GM18526 (cell line): Measurements from ENCODE around the gene FITM1.

ENCODE experiments used
- POLR2A ChIP-seq: IDR thresholded peaks from 3 replicates; pipeline ENCODE4 v1.6.1; 2011; ENCODE audit not compliant: insufficient read length; ENCODE audit errors: extremely low read depth

FITM1 gene

DNA sequence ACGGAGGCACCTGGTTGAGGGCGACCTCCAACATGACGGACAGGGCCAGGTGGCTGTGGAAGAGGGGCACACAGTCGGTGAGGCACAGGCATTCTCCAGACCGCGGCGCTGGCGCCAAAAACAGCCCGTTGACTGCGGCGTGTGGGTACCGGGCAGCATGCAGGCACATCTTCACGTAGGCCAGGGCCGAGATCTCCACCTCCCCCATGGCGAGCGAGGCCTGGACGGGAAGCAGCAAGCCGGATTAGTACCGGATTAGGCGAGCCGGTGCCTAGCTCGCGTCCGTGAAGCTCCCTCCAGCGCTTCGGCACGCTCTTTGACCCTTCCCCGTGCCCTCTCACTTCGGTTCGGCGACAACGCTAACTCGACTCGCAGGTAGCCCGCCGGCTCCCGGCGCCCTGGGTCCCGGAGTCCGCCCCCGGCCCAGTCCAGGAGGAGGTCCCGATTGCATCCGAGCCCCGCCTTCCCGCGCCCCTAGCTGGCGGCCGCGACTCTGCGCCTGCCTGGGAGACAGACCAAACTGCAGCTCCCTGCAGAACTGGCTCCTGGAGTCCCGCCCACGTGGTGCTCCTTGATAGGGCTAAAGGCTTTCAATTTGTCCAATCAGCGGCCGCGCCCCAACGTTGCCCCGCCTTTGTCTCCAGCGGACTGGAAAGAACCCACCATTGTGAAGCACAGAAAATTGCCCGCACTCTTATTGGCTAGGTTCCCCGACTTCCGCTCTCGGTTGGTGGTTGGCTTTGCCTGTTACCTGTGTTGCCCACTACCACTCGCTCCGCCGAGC lies 10.8 kb downstream of the FITM1 start, which contains the start of gene EMC9:
EMC9 (minus strand) TSS at position 495 of the 784 bp plus-strand sequence; CDS start at position 208, 287 bp downstream.
- TF ChIP-seq POLR2A, result peak; percentile 87

DNA sequence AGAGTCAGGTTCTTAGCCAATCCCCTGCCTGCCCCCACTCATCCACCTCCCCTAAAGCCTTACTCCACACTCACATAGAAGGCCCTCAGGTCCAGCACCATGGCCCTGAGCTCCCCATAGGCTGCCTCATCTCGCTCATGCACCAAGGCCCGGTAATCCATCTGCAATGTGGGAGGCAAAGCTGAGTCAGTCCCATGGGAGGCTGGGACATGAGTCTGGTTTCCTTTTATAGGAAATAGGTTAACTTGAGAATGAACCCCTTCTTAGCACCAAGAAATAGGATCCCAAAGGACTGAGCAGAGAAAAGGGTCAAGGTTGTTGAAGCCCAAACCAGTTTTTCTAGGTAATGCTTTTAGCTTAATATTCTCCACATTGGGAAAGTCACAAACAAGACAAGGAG lies 13.1 kb downstream of the FITM1 start:
- no peak for TF ChIP-seq POLR2A

DNA sequence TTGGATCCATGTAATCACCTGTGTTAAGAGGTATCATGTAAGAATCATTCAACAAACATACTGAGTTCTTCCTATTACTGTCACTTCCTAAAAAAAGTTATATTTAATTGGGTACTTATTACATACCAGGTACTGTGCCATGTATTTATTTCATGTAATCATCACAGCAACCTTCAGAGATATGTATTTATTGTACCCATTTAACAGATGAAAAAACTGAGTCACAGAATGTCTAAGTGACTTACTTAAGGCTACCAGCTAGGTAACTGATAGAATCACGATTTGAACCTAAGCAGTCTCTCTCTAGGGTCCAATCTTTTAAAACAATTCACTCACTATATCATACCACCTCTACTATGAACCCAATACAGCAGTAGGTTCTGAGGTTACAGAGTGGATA lies 14.0 kb downstream of the FITM1 start:
- TF ChIP-seq POLR2A, result no peak

DNA sequence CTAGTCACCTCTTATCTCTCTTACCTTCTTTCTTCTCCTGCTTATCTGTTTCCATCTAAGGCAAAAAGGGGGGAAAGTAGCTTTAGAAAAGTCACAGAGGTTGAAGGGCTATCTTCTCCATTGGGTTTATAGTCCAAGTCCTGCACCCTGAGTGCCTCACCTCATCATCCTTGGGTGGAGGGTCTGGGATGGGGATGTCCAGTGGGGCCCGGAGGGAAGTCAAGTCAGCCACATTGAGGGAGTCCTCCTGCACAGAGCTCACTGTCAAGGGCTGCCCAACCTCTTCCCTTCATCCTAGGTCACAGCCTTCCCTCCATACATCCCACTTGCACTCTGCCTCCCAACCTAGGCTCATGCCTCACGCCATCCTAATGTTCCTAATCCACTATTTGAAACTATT lies 14.8 kb downstream of the FITM1 start:
- no peak for TF ChIP-seq POLR2A

DNA sequence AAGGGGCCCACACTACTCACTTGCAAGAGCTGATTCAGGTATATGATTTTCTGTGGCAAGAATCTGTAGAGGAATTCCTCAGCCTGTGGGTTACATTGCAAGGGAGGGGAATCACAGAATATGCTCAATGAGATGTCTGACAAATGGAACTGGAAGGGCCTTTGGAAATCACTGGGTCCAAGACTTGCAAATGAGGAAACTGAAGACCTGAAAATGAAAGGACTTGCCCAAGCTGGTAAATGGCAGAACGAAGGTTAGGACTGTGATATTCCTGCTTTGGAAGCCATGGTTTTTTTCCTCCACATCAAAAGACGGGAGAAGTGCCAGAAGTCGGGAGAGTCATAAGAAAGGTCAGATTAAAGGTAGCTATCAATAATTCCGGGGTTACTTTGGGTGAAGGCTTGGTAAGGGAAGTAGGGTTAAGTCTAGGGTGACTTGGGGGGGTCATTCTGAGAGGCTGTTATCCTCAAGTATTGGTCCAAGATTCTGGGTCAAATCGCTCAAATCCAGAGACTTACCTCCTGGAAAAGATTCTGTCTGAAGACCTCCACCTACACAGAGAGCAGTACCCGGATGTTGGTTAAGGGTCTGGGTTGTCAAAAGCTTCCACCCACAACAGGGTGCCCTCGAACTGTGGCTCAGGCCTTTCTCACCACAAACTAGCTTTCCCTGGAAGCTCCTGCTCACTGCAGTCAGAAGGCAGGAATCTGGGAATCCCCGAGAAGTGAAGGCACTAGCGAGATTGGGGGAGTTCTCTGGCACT lies 15.4 kb downstream of the FITM1 start:
- no peak for TF ChIP-seq POLR2A

DNA sequence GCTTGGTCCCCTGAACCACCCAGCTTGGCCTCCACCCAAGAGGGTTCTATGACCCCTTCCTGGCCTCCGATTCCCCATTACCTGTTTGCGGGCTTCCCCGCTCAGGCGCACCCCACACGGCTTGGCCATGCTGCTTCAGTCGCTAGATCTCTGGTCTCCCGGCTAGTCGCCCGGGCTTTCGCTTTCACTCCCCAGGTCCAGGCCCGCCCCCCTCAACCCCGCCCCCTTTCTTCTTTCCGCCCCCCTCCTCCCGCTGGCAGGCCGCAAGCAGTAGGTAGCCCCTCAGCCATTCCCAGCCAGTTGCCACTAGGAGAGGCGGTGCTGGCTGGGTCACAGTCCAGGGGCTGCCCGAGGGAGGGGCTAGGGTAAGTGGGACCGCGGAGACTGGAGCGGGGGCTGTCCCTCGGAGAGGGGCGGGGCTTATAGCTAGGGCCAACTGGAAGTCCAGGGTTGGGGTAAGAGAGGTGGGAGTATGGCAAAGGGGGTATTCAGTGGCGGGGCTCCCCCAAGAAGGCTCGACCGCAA lies 16.1 kb downstream of the FITM1 start, which contains the start of gene PSME2:
PSME2 (minus strand) TSS at position 158 of the 525 bp plus-strand sequence; CDS start at position 129, 29 bp downstream.
- TF ChIP-seq POLR2A, result peak; percentile 82

DNA sequence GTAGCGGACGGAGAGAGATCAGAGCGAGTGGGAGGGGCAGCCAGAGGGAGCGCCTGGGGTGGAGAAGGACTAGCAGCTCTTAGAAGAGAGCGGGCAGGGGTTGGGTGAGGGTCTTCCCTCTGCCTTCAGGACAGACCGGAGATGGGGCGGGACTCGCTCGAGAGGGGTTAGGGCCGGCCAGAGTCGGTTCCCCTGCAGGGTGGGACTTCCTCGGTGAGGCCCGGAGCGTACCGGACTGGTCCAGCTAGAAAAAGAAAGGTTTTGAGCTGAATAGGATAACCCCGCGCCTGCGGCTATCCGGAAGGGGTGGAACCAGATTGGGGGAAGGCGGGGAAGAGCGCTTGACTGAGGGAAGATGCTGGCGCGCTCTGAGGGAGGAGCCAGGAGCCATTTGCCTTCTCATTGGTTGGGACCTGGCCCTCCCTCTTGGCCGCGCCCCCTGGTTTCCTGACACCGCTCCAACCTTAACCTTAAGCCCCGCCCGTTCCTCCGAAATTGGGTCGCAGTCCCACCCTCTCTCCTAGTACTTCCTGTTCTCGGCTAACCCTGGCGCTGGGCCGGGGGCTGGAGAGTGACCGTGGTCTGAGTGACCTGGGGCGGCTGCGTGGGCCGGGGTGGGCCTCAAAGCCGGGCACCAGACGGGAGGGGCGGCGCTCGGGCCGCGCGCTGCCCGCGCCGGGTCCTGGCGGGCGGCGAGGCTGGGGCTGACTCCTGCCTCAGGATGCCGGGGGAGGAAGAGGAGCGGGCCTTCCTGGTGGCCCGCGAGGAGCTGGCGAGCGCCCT lies 16.7 kb downstream of the FITM1 start, which contains the start of gene RNF31:
RNF31 (plus strand) TSS at position 521 of the 783 bp plus-strand sequence; CDS start at position 722, 201 bp downstream.
- peak; percentile 72 for TF ChIP-seq POLR2A

DNA sequence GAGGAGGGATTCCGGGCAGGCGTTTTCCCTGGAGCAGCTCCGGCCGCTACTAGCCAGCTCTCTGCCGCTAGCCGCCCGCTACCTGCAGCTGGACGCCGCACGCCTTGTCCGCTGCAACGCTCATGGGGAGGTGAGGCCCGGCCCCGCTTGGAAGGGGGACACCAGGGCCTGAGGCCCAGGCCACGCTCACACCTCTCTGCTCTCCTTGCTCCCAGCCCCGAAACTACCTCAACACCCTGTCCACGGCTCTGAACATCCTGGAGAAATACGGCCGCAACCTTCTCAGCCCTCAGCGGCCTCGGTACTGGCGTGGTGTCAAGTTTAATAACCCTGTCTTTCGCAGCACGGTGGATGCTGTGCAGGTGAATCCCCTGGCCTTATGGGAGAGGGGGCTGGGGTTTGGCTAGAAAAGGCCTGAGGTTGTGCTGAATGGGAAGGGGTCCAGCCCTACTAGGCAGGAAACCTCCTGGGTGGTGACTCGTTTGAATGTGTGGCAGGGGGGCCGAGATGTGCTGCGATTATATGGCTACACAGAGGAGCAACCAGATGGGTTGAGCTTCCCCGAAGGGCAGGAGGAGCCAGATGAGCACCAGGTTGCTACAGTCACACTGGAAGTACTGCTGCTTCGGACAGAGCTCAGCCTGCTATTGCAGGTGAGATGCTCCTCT lies 17.4 kb downstream of the FITM1 start:
- no peak for TF ChIP-seq POLR2A

DNA sequence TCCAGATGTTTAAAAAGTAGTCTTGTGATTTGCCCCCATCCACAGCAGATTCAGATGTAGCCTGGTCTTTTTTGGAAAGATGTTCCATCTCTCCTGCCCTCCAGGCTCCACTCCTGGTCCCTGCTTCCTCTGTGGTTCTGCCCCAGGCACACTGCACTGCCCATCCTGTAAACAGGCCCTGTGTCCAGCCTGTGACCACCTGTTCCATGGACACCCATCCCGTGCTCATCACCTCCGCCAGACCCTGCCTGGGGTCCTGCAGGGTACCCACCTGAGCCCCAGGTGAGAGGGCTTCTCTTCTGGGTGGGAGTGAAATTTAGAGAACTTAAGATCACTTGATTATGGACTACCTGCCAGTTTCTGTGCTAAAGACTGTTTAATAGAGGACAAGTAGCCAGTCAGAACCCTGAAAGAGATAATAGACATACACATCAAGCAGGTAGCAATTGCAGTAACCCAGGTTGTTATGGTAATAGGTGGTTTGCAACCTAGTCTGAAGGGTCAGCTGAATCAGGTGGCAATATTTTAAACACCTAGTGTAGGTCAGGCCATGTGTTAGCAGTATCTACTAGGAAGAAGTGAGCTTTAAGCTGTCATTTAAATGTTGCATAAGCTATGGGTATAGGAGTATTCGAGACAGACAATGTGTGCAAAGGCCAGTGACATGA lies 19.0 kb downstream of the FITM1 start:
- TF ChIP-seq POLR2A, result no peak

DNA sequence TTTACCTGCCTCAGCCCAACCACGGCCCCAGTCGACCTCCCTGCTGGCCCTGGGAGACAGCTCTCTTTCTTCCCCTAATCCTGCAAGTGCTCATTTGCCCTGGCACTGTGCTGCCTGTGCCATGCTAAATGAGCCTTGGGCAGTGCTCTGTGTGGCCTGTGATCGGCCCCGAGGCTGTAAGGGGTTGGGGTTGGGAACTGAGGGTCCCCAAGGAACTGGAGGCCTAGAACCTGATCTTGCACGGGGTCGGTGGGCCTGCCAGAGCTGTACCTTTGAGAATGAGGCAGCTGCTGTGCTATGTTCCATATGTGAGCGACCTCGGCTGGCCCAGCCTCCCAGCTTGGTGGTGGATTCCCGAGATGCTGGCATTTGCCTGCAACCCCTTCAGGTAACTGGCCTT lies 19.6 kb downstream of the FITM1 start:
- TF ChIP-seq POLR2A, result no peak

DNA sequence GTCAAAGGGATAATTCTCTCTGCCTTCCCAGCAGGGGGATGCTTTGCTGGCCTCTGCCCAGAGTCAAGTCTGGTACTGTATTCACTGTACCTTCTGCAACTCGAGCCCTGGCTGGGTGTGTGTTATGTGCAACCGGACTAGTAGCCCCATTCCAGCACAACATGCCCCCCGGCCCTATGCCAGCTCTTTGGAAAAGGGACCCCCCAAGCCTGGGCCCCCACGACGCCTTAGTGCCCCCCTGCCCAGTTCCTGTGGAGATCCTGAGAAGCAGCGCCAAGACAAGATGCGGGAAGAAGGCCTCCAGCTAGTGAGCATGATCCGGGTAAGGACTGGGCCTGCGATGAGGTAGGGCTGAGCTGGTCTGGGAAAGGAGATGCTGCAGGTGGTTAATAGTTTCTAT lies 20.1 kb downstream of the FITM1 start:
- TF ChIP-seq POLR2A, result no peak

DNA sequence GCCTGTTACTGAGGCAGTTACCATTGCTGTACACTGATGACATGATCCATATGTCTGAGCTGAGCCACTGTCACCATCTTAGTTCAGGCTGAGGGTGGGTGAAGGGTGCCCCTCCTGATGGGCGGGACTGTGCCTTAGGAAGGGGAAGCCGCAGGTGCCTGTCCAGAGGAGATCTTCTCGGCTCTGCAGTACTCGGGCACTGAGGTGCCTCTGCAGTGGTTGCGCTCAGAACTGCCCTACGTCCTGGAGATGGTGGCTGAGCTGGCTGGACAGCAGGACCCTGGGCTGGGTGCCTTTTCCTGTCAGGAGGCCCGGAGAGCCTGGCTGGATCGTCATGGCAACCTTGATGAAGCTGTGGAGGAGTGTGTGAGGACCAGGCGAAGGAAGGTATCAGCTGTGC lies 20.5 kb downstream of the FITM1 start:
- no peak for TF ChIP-seq POLR2A

DNA sequence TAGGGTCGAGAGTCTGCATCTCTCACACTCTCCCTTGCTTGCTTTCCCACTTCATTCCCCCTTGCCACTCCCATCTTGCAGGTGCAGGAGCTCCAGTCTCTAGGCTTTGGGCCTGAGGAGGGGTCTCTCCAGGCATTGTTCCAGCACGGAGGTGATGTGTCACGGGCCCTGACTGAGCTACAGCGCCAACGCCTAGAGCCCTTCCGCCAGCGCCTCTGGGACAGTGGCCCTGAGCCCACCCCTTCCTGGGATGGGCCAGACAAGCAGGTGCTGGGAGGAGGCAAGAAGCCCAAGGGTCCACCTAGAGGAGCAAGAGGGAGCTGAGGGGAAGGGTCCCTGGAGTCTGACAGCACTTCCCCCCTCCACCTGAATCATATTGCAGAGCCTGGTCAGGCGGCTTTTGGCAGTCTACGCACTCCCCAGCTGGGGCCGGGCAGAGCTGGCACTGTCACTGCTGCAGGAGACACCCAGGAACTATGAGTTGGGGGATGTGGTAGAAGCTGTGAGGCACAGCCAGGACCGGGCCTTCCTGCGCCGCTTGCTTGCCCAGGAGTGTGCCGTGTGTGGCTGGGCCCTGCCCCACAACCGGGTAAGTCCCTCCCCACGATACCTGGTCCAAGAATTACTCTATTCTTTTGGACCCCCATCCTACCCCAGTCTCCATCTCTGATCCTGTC lies 21.1 kb downstream of the FITM1 start:
- no peak for TF ChIP-seq POLR2A

DNA sequence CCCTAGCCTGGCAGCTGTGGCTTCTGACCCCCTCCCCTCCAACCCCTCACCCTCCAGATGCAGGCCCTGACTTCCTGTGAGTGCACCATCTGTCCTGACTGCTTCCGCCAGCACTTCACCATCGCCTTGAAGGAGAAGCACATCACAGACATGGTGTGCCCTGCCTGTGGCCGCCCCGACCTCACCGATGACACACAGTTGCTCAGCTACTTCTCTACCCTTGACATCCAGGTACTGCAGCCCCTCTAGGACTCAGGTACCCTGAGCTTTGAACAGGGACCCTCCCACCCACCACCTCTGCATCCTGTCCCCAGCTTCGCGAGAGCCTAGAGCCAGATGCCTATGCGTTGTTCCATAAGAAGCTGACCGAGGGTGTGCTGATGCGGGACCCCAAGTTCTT lies 24.6 kb downstream of the FITM1 start:
- no peak for TF ChIP-seq POLR2A

DNA sequence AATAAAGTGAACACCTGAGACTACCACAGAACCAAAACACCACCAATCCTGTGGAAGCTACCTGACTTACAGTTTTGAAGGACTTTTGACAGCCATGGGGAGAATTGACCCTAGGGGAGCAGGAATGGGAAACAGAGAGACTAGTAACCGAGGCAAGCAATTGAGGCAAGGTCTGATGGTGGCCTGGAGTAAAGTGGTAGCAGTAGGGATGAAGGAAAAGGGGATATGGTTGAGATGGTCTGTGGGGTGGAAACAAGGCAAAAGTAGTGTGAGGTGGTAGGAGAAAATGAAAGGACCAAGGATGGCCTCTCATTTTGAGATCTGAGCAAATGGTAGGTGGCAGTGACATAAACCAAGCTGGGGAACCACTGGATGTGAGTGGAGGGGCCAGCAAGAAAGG lies 26.4 kb downstream of the FITM1 start:
- TF ChIP-seq POLR2A, result no peak
